ENCODE measurements around the gene RNF152.

- TF ChIP-seq CTCF (conservative IDR thresholded peaks at IDR 0.05 in 1 of 2, IDR thresholded peaks at IDR 0.05 in 1 of 2; ENCODE audit: extremely low read depth in 1 of 2, insufficient read depth in 1 of 2, low read depth in 1 of 2, low read length in 2 of 2) (no peak), EZH2 (IDR thresholded peaks at IDR 0.05; ENCODE audit: borderline replicate concordance, low read length) (no peak)
Measured at GRCh38 chr18:61859113-61859512, 33.7 kb downstream of the RNF152 start.

Data from mammary epithelial cell (primary cell).